ENCODE measurements around the gene ADGRB3. TPM values are rescaled to one million over a fixed set of nuclear protein-coding genes. Genes with fewer than 3 reads are reported as not detected.

The ADGRB3 gene
- total and polyA plus RNA-seq, 4 donors = 0.47 to 24.6 (median 1.9) TPM

DNA sequence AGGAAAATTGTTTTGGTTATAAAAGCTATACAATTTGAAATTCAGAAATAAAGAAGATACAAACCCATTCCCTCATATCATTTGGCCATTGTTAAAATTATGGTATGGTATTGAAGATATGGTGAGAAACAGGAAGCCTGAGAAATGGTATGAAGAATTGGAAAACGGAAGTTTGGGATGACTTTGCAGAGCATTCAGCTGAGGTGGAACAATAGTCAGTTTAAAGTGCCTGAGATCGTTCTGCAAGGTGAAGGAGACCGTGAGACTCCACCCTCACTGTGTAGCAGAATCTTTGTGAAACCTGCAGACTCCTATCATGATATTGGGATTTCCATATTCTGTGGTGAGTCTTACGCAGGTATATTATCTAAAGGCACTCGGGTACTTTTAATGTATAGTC is 97.3 kb downstream of the ADGRB3 start:
- H3K4me1 ChIP-seq (ENCODE audit: control insufficient read depth in 5 of 5, insufficient read depth in 5 of 5, low read length in 5 of 5) = peaks cover 0 to 32% (median 0%) of the 10 kb centered on the region in 5 donors
- H3K27me3 ChIP-seq (ENCODE audit: control insufficient read depth in 3 of 3, insufficient read depth in 3 of 3, low read length in 2 of 3) = no peaks in the 10 kb centered on the region
- no peaks in the 10 kb centered on the region for H3K36me3 ChIP-seq (ENCODE audit: control insufficient read depth in 4 of 4, insufficient read depth in 4 of 4, low read length in 4 of 4)
- H3K4me3 ChIP-seq = no peak overlapping the region
- TF ChIP-seq, protein P1, sequence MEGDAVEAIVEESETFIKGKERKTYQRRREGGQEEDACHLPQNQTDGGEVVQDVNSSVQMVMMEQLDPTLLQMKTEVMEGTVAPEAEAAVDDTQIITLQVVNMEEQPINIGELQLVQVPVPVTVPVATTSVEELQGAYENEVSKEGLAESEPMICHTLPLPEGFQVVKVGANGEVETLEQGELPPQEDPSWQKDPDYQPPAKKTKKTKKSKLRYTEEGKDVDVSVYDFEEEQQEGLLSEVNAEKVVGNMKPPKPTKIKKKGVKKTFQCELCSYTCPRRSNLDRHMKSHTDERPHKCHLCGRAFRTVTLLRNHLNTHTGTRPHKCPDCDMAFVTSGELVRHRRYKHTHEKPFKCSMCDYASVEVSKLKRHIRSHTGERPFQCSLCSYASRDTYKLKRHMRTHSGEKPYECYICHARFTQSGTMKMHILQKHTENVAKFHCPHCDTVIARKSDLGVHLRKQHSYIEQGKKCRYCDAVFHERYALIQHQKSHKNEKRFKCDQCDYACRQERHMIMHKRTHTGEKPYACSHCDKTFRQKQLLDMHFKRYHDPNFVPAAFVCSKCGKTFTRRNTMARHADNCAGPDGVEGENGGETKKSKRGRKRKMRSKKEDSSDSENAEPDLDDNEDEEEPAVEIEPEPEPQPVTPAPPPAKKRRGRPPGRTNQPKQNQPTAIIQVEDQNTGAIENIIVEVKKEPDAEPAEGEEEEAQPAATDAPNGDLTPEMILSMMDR (IDR thresholded peaks at IDR 0.05; ENCODE audit: control extremely low read depth, extremely low read depth) = no peak
- no peak overlapping the region for H3K9ac ChIP-seq (ENCODE audit: insufficient read depth in 1 of 2, low read length in 2 of 2)
- ATAC-seq (ENCODE audit: insufficient read depth, low FRiP score) = no peak
- H3K9me3 ChIP-seq (ENCODE audit: control insufficient read depth in 4 of 4, insufficient read depth in 3 of 4, low read length in 3 of 4) = no peaks in the 10 kb centered on the region
- no peak for DNase-seq
- H3K27ac ChIP-seq (ENCODE audit: low read depth in 1 of 2, low read length in 1 of 2) = no peak overlapping the region
- 63 to 77% methylated on average over 5 of the region's 5 CpGs for WGBS, 2 donors

DNA sequence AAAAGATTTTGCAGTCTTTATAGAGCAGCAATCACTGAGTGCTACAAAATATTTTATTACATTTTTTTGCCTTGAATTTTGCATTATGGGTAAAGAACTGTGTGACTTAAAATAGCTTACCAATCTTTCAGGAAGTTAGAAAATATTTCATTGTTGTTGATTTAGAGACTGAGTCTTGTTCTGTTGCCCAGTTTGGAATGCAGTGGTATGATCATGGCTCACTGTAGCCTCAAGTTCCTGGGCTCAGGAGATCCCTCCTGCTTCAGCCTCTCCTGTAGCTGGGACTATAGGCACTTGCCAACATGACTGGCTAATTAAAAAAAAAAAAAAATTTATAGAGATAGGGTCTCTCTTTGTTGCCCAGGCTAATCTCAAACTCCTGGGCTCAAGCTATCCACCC is 100.8 kb downstream of the ADGRB3 start:
- TF ChIP-seq, protein P1 (IDR thresholded peaks at IDR 0.05; ENCODE audit: control extremely low read depth, extremely low read depth) = no peak
- no peak overlapping the region for H3K4me3 ChIP-seq
- no peaks in the 10 kb centered on the region for H3K27me3 ChIP-seq (ENCODE audit: control insufficient read depth in 3 of 3, insufficient read depth in 3 of 3, low read length in 2 of 3)
- H3K9me3 ChIP-seq (ENCODE audit: control insufficient read depth in 4 of 4, insufficient read depth in 3 of 4, low read length in 3 of 4) = no peaks in the 10 kb centered on the region
- DNase-seq = no peak
- H3K9ac ChIP-seq (ENCODE audit: insufficient read depth in 1 of 2, low read length in 2 of 2) = no peak overlapping the region
- H3K27ac ChIP-seq (ENCODE audit: low read depth in 1 of 2, low read length in 1 of 2) = no peak overlapping the region
- peaks cover 0 to 3% (median 0%) of the 10 kb centered on the region in 5 donors for H3K4me1 ChIP-seq (ENCODE audit: control insufficient read depth in 5 of 5, insufficient read depth in 5 of 5, low read length in 5 of 5)
- no peak for ATAC-seq (ENCODE audit: insufficient read depth, low FRiP score)
- H3K36me3 ChIP-seq (ENCODE audit: control insufficient read depth in 4 of 4, insufficient read depth in 4 of 4, low read length in 4 of 4) = no peaks in the 10 kb centered on the region

DNA sequence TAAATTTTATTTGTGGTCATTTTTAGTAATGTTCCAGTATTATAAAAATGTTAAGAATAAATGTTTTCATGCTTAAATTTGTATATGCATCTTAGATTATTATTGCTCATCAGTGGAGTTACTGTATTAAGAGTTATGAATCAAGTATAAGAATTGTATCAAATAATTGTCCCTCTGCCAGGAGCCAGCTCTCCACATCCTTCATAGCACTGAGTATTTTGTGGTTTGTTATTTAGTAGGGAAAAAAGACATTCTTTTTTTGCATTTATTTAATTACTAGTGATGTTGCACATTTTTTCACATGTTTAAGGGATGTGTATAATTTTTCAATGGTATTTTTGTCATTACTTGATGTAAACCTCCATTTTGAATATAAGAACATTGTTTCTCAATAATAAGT is 102.0 kb downstream of the ADGRB3 start:
- Histone ChIP-seq H3K9me3 (ENCODE audit: control insufficient read depth in 4 of 4, insufficient read depth in 3 of 4, low read length in 3 of 4) (no peaks in the 10 kb centered on the region), H3K4me3 (no peak overlapping the region), H3K9ac (ENCODE audit: insufficient read depth in 1 of 2, low read length in 2 of 2) (no peak overlapping the region), H3K4me1 (ENCODE audit: control insufficient read depth in 5 of 5, insufficient read depth in 5 of 5, low read length in 5 of 5) (peaks cover 0 to 13% (median 0%) of the 10 kb centered on the region in 5 donors), H3K27me3 (ENCODE audit: control insufficient read depth in 3 of 3, insufficient read depth in 3 of 3, low read length in 2 of 3) (no peaks in the 10 kb centered on the region), H3K36me3 (ENCODE audit: control insufficient read depth in 4 of 4, insufficient read depth in 4 of 4, low read length in 4 of 4) (no peaks in the 10 kb centered on the region), H3K27ac (ENCODE audit: low read depth in 1 of 2, low read length in 1 of 2) (no peak overlapping the region)
- DNase-seq = no peak
- TF ChIP-seq, protein P1 (IDR thresholded peaks at IDR 0.05; ENCODE audit: control extremely low read depth, extremely low read depth) = no peak
- no peak for ATAC-seq (ENCODE audit: insufficient read depth, low FRiP score)

DNA sequence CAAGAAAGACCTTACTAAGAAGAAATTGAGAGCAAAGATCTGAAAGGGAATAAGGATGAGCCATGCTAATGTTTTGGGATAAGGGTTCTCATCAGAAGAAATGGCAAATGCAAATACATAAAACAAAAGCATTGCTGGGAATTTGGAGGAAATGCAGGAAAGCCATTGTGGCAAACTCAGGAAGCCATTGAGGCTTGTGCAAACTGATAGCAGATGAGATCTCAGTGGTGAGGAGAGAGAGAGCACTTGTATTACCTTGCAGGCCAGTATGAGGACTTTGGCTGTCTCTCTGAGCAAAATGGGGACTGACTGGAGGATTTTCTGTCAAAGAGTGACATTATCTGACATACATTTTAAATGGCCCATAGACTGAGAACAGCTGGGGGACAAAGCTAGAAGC is 103.0 kb downstream of the ADGRB3 start:
- Histone ChIP-seq H3K27me3 (ENCODE audit: control insufficient read depth in 3 of 3, insufficient read depth in 3 of 3, low read length in 2 of 3) (no peaks in the 10 kb centered on the region), H3K9ac (ENCODE audit: insufficient read depth in 1 of 2, low read length in 2 of 2) (no peak overlapping the region), H3K4me3 (no peak overlapping the region), H3K27ac (ENCODE audit: low read depth in 1 of 2, low read length in 1 of 2) (no peak overlapping the region), H3K9me3 (ENCODE audit: control insufficient read depth in 4 of 4, insufficient read depth in 3 of 4, low read length in 3 of 4) (no peaks in the 10 kb centered on the region), H3K36me3 (ENCODE audit: control insufficient read depth in 4 of 4, insufficient read depth in 4 of 4, low read length in 4 of 4) (no peaks in the 10 kb centered on the region), H3K4me1 (ENCODE audit: control insufficient read depth in 5 of 5, insufficient read depth in 5 of 5, low read length in 5 of 5) (peaks cover 0 to 17% (median 0%) of the 10 kb centered on the region in 5 donors)
- no peak for DNase-seq
- TF ChIP-seq, protein P1 (IDR thresholded peaks at IDR 0.05; ENCODE audit: control extremely low read depth, extremely low read depth) = no peak
- ATAC-seq (ENCODE audit: insufficient read depth, low FRiP score) = no peak
